CD14-positive monocyte (primary cell): ENCODE results near the gene PLEKHA8. TPM values are rescaled to one million over a fixed set of nuclear protein-coding genes. Genes with fewer than 3 reads are reported as not detected.

Experiments
- DNase-seq, 3 donors: peaks; one replicate each; pipeline ENCODE4 v3.0.0-alpha.2; 2011 to 2022
- H2AFZ ChIP-seq: 2 replicates; pipeline ENCODE4 v1.6.0; 2012; ENCODE audit warnings: mild to moderate bottlenecking, low read depth, low read length, inconsistent platforms; ENCODE audit not compliant: insufficient read depth, poor library complexity, severe bottlenecking
- H3K27ac ChIP-seq, 2 donors: 1 replicate in 1 of 2; 2 replicates in 1 of 2; pipeline ENCODE4 v1.5.1; 2012 to 2013; ENCODE audit warnings: low read length in 2 of 2, control low read depth in 1 of 2, inconsistent platforms in 1 of 2, low read depth in 1 of 2, mild to moderate bottlenecking in 1 of 2
- H3K27me3 ChIP-seq, 2 donors: one replicate each; pipeline versions ENCODE4 v1.6.0 to v1.6.1; 2011 to 2013; ENCODE audit warnings: low read length in 2 of 2; ENCODE audit not compliant: control insufficient read depth in 2 of 2, insufficient read depth in 2 of 2
- H3K36me3 ChIP-seq, 2 donors: replicated peaks in 1 of 2; 1 replicate in 1 of 2; 2 replicates in 1 of 2; pipeline versions ENCODE4 v1.5.1 to v1.6.1; 2012 to 2013; ENCODE audit warnings: low read length in 2 of 2, control low read depth in 1 of 2, inconsistent platforms in 1 of 2, mild to moderate bottlenecking in 1 of 2; ENCODE audit not compliant: insufficient read depth in 2 of 2, control insufficient read depth in 1 of 2
- H3K4me1 ChIP-seq, 2 donors: 1 replicate in 1 of 2; 2 replicates in 1 of 2; pipeline versions ENCODE4 v1.5.1 to v1.6.1; 2012 to 2013; ENCODE audit warnings: low read length in 2 of 2, control low read depth in 1 of 2, inconsistent platforms in 1 of 2, mild to moderate bottlenecking in 1 of 2, moderate library complexity in 1 of 2; ENCODE audit not compliant: insufficient read depth in 2 of 2, control insufficient read depth in 1 of 2
- H3K4me2 ChIP-seq: replicated peaks from 2 replicates; pipeline ENCODE3; 2012; ENCODE audit warnings: low read length, moderate library complexity, mild to moderate bottlenecking; ENCODE audit not compliant: poor library complexity, severe bottlenecking; ENCODE audit errors: extremely low read depth
- H3K4me3 ChIP-seq, 3 experiments: fragments of 200-600 bp in 1 of 3; sonication (generic) in 1 of 3; replicated peaks in 1 of 3; 1 replicate in 2 of 3; 2 replicates in 1 of 3; pipeline ENCODE4 v1.5.1; 2011 to 2013; ENCODE audit warnings: low read length in 3 of 3, mild to moderate bottlenecking in 3 of 3, control low read depth in 2 of 3, low read depth in 2 of 3, inconsistent platforms in 1 of 3, moderate library complexity in 1 of 3
- H3K79me2 ChIP-seq: 2 replicates; pipeline ENCODE4 v1.6.0; 2012; ENCODE audit warnings: mild to moderate bottlenecking, control low read depth, inconsistent platforms, low read length, moderate library complexity; ENCODE audit not compliant: insufficient read depth
- H3K9ac ChIP-seq: 2 replicates; pipeline ENCODE4 v1.6.0; 2017; ENCODE audit warnings: low read length, mild to moderate bottlenecking; ENCODE audit not compliant: insufficient read depth, poor library complexity, severe bottlenecking
- H3K9me3 ChIP-seq, 2 donors: replicated peaks in 1 of 2; 1 replicate in 1 of 2; 2 replicates in 1 of 2; pipeline versions ENCODE4 v1.5.1 to v1.6.1; 2012 to 2013; ENCODE audit warnings: low read length in 2 of 2, control low read depth in 1 of 2; ENCODE audit not compliant: control insufficient read depth in 1 of 2, insufficient read depth in 1 of 2
- H4K20me1 ChIP-seq: 2 replicates; pipeline ENCODE4 v1.6.0; 2012; ENCODE audit warnings: mild to moderate bottlenecking, low read length, control low read depth, moderate library complexity; ENCODE audit not compliant: insufficient read depth
- H3K27ac Mint-ChIP-seq, 7 donors: one replicate each; pipeline ENCODE4 v1.8.0; 2020; ENCODE audit warnings: mild to moderate bottlenecking in 7 of 7, mixed read lengths in 7 of 7, moderate library complexity in 6 of 7, inconsistent platforms in 2 of 7
- H3K27me3 Mint-ChIP-seq, 3 donors: one replicate each; pipeline ENCODE4 v1.8.0; 2021 to 2022; ENCODE audit warnings: low read depth in 3 of 3, mild to moderate bottlenecking in 3 of 3, mixed read lengths in 3 of 3, moderate library complexity in 3 of 3, inconsistent platforms in 1 of 3
- H3K36me3 Mint-ChIP-seq, 2 donors: one replicate each; pipeline ENCODE4 v1.8.0; 2020; ENCODE audit warnings: mixed read lengths in 2 of 2, inconsistent platforms in 1 of 2, mild to moderate bottlenecking in 1 of 2
- H3K4me1 Mint-ChIP-seq: one replicate; pipeline ENCODE4 v1.8.0; 2020; ENCODE audit warnings: mild to moderate bottlenecking, mixed read lengths
- H3K4me3 Mint-ChIP-seq, 2 donors: one replicate each; pipeline ENCODE4 v1.8.0; 2020; ENCODE audit warnings: mild to moderate bottlenecking in 2 of 2, mixed read lengths in 2 of 2, moderate library complexity in 1 of 2
- H3K9me3 Mint-ChIP-seq, 7 donors: one replicate each; pipeline ENCODE4 v1.8.0; 2020 to 2022; ENCODE audit warnings: mixed read lengths in 7 of 7, mild to moderate bottlenecking in 6 of 7, moderate library complexity in 6 of 7, inconsistent platforms in 2 of 7
- CTCF ChIP-seq: fragments of 200-600 bp; IDR thresholded peaks from one replicate; pipeline ENCODE4 v1.8.0; 2022; ENCODE audit warnings: antibody characterized with exemption, mild to moderate bottlenecking
- WGBS: methylation state at CpG from one replicate; pipeline ENCODE4 v1.1.5; 2013; ENCODE audit warnings: missing lambda C conversion rate; ENCODE audit not compliant: insufficient coverage; 5-methylcytosine and 5-hydroxymethylcytosine counted together
- intact Hi-C, 2 donors: fragments of 100-400 bp; cut with micrococcal nuclease; formaldehyde crosslinking; loops; one replicate each; pipeline versions ENCODE4 v1.15.0 to v1.15.1; 2023
- polyA plus RNA-seq, 3 donors: library from polyadenylated mRNA; depleted of rRNA in 1 of 3; unstranded in 2 of 3; stranded (reverse) in 1 of 3; fragments of 300-500 nt in 2 of 3; fragments of >200 nt in 1 of 3; fragmentation: Illumina TruSeq in 2 of 3; gene quantifications; 1 replicate in 2 of 3; 2 replicates in 1 of 3; pipeline ENCODE4 v1.2.3, GENCODE V29; 2012 to 2021

PLEKHA8 gene
- polyA plus RNA-seq, 3 donors: 2.4 to 2.7 (median 2.6) TPM

- intact Hi-C loops: no loop called here
- DNase-seq: no peak
These were observed 119.6 kb downstream of the PLEKHA8 start for GRCh38 chr7:30147785-30148184.

DNA sequence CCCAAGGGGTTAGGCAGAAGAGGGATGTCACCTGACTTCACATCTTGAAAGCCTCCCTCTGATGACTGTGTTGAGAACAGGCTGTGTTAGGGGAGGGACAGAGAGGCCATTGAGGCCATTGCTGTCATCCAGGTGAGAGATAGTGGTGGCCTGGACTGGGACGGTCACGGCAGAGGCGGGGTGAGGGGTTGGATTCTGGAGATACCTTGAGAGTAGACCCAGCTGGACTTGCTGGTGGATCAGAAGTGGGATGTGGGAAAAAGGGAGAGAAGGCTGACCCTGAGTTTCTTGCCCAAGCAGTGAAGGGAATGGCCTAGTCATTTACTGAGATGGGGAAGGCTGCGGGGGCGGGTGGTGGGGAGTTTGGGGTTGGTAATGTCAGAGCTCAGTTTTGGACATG is 120.2 kb downstream of the PLEKHA8 start:
- H3K27ac ChIP-seq: no peak overlapping the region

More at GRCh38 chr7:30147785-30148184, 119.6 kb downstream of the PLEKHA8 start:
- no peaks in the 10 kb centered on the region for H3K9me3 Mint-ChIP-seq
- H3K27me3 ChIP-seq: no peaks in the 10 kb centered on the region
- peaks cover 0 to 2% (median 1%) of the 10 kb centered on the region in 3 donors for H3K27me3 Mint-ChIP-seq
- H3K9ac ChIP-seq: no peak overlapping the region
- H3K27ac ChIP-seq: no peak overlapping the region
- no peaks in the 10 kb centered on the region for H3K36me3 ChIP-seq
- TF ChIP-seq CTCF: no peak
- H4K20me1 ChIP-seq: no peaks in the 10 kb centered on the region
- H3K4me3 ChIP-seq: no peak overlapping the region
- H3K4me3 Mint-ChIP-seq: no peak overlapping the region
- no peaks in the 10 kb centered on the region for H3K9me3 ChIP-seq
- no peak overlapping the region for H2AFZ ChIP-seq
- H3K79me2 ChIP-seq: no peaks in the 10 kb centered on the region
- no peak overlapping the region for H3K4me2 ChIP-seq
- H3K36me3 Mint-ChIP-seq: peaks cover 4 to 8% of the 10 kb centered on the region in 2 donors
- WGBS: 100% methylated on average over 2 of the region's 2 CpGs
- H3K27ac Mint-ChIP-seq: no peak overlapping the region
- H3K4me1 ChIP-seq: peaks cover 12% of the 10 kb centered on the region in 2 donors
- H3K4me1 Mint-ChIP-seq: no peaks in the 10 kb centered on the region

More for the DNA sequence above, 120.2 kb downstream of the PLEKHA8 start:
- H3K9ac ChIP-seq: no peak overlapping the region
- H2AFZ ChIP-seq: no peak overlapping the region
- H3K4me3 ChIP-seq: peak overlapping the region in 1 of 3 experiments; percentile 33
- Mint-ChIP-seq H3K4me1 (no peaks in the 10 kb centered on the region), H3K27me3 (no peaks in the 10 kb centered on the region), H3K27ac (peak overlapping the region in 1 of 7 donors; percentile 6), H3K36me3 (peaks cover 4 to 8% of the 10 kb centered on the region in 2 donors), H3K4me3 (no peak overlapping the region), H3K9me3 (no peaks in the 10 kb centered on the region)
- no peaks in the 10 kb centered on the region for H3K9me3 ChIP-seq
- H3K79me2 ChIP-seq: no peaks in the 10 kb centered on the region
- peaks cover 12% of the 10 kb centered on the region in 2 donors for H3K4me1 ChIP-seq
- no peak for TF ChIP-seq CTCF
- H3K4me2 ChIP-seq: peak overlapping the region; percentile 61
- no peaks in the 10 kb centered on the region for H3K36me3 ChIP-seq
- no peaks in the 10 kb centered on the region for H4K20me1 ChIP-seq
- intact Hi-C loops: no loop called here
- 98% methylated on average over 5 of the region's 5 CpGs for WGBS
- DNase-seq: no peak
- no peaks in the 10 kb centered on the region for H3K27me3 ChIP-seq
